GM18520 (cell line): ENCODE data around the gene TEKT5.
"Not testable (repeated sequence)": the region's sequence is repeated elsewhere in the genome, so short reads cannot be mapped to it uniquely, and the experiment has no call there.

Experiments used
- ATAC-seq: cut with Tn5 transposase; IDR thresholded peaks from one replicate; pipeline ENCODE4 v1.9.1; 2021; ENCODE audit not compliant: unreplicated experiment

Gene TEKT5

DNA sequence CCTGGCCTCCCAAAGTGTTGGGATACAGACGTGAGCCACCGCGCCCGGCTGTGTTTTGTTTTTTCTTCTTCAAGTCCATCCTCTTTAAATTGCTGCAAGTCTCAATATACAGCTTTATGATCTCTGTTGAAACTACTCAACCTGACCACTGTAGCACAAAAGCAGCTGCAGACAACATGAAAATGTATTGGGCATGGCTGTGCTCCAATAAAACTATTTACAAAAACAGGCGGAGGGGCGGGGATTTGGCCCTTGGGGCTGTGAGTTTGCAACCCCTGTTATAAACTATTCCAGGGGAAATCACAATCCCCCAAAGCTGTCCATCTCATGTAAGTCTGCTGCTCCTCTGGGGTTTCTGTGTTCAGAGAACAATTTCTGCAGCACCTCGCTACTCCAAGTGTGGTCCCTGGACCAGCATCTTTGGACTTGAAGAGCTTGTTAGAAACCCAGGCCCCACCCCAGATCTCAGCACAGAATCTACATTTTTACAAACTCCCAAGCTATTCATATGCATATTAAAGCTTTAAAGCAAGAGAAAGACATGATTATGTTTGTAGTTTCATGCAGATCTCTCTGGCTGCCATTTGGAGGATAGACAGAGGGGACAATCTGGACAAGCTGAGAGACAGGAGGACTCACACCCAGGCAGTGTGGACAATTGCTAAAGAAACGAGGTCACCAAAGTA is 33.6 kb downstream of the TEKT5 start:
- no peak for ATAC-seq

DNA sequence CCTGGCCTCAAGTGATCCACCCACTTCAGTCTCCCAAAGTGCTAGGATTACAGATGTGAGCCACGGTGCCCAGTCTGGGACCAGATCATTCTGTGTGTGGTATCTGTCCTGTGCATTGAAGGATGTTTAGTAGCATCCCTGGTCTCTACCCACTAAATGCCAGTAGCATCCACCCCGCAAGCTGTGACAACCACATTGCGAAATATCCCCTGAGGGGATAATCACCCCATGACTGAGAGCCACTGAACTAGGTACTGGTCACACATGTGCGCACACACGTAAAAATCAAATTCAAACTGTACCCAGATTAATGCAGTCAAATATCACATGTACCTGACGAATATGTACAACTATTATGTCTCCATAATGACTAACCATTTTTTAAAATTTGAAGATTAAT is 35.8 kb downstream of the TEKT5 start:
- no peak for ATAC-seq

DNA sequence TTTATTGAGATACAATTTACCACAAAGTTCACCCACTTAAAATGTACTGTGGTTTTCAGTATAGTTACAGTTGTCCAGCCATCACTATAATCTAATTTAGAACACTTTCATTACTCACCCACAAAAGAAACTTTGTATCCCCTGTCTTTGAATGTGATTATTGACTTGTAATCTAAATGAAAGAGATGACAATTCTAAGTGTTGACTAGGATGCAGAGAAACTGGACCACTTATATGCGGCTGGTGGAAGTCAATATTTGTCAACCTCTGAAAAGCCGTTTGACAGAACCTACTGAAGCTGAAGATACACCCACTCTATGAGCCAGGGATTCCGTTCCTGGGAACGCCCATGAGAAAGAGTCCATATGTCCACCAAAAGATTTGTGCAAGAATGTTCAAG is 36.8 kb downstream of the TEKT5 start:
- no peak for ATAC-seq

DNA sequence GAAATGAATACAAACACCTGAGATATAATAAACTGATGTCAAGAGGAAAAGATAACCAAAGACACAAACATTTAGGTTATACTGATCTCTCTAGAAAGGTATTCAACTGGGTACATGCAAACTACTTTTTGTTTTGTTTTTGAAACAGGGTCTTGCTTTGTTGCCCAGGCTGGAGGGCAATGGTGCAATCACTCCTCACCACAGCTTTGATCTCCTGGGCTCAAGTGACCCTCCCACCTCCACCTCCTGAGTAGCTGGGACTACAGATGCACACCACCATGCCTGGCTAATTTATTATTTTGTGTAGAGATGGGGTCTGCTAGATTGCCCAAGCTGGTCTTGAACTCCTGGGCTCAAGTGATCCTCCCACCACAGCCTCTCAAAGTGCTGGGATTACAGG is 38.1 kb downstream of the TEKT5 start:
- ATAC-seq = no peak

DNA sequence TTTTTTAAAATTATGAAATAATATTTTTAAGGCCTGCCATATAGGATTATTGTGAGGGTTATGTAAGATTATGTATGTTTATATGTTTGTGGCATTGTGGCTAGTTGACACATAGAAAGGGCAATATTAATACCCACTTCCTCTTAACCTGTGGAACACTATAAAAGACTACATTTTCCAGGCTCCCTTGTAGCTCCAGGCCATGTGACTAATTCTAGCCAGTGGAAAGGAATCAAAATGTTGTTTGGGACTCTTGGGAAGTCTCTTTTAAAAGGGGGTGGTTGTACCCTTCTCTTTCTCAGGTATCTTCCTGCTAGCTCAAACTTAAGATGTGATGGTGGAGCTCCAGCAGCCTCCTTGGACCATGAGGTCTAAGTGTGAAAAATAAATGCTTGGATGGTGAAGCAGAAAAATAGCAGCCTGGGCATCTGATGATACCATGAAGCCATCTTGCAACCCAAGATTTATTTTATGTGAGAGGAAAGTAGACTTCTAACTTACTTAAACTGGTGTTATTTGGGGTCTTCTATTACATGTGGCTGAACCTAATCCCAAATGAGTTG is 39.2 kb downstream of the TEKT5 start:
- ATAC-seq = no peak

DNA sequence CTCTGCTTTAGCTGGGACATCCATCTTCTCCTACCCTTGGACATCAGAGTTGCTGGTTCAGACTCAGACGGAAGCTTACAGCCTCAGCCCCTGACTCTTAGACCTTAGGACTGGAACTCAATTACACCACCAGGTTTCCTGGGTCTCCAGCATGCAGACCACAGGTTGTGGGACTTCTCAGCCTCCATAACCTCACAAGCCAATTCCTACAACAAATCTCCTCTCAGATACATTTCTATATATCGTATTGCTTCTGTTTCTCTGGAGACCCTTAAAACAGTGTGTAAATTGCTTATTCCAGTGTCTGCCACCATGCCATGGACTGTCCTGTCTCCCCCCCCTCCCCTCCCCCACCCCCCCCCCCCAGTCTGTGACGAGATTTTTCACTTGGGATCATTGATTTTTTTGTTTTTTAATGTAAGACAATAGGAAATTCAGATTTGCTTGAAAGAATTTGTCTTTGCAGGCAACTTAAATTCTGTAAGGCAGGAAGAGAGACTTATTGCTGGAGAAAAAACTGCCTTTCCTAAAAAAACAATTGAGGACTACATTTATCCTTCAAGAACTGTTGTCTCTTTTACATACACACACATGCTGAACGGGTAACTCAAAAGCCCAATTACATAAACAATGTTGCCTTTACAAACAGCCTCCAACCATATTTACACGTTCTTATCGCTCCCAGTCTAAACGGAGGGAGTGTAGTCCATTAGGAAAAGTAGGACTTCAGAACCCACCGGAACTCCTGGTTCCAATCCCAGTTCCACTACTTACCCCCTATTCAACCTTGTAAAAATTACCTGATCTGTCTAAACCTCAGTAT is 39.9 kb downstream of the TEKT5 start:
- ATAC-seq = no peak

DNA sequence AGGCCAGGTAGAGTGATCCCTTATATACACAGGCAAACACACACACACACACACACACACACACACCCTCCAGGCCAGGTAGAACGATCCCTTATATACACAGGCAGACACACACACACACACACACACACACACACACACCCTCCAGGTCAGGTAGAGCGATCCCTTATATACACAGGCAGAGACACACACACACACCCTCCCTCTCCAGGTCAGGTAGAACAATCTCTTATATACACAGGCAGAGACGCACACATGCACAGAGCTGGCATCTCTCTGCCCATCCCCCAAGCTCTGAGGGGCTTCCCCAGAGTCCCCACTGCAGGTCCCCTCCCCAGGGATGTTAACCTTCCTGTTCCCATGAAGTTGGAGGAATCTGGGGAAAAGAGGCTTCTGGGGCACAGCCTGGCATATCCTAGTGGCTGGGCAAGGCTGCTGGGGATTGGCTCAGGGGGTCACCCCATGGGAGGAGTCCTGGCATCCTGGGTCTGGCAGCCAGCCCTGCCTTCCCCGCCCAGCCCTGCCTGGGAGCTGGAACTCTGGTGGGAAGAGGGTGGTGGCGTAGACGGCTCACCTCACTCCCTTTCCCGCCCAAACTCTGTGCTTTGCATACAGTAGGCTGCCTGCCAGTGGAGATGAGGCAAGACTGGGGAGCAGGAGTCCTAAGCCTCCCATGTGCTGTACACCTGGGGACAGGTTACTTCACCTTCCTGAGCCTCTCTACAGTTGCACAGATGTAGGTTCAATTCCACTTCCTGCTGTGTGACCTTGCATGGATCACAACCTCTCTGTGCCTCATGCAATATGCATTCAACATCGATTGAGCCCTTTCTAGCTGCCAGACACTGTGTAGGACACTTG is 41.8 kb downstream of the TEKT5 start:
- no peak for ATAC-seq

DNA sequence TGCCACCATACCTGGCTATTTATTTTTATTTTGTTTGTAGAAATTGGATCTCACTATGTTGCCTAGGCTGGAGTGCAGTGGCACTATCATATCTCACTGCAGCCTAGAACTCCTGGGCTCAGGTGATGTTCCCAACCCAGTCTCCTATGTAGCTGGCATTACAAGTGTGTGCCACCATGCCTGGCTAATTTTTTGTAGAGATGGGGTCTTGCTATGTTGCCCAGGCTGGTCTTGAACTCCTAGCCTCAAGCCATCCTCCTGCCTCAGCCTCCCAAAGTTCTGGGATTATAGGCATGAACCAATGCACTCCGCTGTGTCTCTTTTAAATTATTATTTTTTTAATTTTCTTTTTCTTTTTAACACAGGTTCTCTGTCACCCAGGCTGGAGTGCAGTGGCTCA is 45.6 kb downstream of the TEKT5 start:
- ATAC-seq = not testable (repeated sequence)

DNA sequence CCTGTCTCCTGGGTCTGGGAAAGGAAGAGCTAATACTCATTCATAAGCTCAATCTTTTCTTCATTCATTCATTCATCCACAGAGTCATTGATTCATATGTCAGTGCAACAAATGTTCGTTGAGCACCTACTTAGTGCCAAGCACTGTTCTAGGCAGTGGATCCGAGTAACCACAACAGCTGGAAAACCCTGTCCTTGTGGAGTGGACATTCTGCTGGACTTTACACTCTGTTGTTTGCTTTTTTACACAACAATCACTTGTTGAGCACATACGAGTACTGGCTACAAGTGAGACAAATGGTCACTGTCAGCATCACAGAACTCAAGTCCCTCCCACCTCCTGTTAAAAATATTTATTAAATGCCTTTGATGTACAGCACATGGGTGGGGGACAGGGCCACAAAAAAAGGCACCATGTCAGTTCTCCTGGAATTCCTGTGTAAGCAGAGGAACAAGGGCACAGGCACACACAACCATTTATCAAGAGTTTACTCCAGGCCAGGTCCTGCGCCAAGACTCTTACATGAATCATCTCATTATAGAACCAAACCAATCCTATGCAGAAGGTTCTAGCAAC is 46.9 kb downstream of the TEKT5 start:
- ATAC-seq = no peak

DNA sequence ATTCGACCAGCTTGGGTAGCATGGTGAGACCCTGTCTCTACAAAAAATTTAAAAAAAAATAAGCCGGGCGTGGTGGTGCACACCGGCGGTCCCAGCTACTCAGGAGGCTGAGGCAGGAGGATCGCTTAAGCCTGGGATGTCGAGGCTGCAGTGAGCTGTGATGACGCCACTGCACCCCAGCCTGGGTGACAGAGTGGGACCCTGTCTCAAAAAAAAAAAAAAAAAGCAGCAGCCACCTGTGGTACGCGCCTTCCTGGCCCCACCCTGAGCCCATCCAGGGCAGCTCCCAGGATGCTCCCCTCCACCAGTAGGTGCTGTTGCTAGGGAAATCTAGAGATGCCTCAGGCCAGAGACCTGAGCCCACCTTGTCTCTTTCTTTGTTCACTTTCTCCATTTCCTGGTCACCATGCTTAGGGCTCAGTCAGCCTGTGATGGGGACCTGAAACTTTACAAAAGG is 47.4 kb downstream of the TEKT5 start:
- no peak for ATAC-seq

DNA sequence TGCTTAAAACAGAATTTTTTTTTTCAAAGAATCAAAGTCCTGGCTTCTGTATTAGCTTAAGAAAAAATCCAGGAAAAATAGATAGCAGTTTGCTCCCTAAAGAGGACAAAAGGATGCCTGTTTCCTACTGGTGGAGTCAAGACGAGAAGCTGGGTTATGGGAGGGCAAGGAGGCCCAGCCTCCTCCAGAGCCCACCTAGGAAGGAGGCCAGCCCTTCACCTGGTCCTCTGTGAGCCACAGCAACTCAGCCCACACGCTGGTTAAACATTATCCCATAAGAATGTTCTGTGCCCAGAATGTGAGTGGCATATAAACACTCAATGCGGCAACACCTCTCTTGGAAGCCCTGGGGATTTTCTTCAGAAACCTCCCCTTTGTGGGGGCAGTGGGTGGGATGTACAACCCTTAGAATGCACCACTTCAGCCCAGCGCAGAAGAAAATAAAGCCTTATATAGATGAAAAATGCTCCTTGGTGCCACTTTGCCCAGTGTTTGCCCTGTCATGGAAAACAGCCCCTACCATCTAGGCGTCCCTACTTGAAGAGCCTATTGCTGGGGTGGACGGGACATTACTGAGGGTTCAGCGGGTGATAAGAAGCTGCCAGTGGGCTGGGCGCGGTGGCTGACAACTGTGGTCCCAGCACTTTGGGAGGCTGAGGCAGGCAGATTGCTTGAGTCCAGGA is 48.0 kb downstream of the TEKT5 start:
- ATAC-seq = no peak

DNA sequence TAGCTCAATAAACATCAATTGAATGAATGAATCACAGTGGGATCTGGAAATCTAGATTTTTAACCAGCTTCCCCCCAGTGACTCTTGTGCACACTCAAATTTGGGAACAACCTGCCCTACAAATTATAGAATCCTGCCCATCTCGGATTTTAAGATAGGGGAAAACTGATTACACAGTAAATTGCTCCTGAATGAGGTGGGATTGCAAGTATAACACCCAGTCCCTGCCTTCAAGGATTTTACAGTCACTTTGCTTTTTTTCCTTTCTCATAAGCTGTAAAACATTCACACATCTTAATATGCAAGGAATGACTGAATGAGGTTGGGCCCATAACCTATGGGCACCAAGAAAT is 48.5 kb downstream of the TEKT5 start:
- ATAC-seq = no peak

DNA sequence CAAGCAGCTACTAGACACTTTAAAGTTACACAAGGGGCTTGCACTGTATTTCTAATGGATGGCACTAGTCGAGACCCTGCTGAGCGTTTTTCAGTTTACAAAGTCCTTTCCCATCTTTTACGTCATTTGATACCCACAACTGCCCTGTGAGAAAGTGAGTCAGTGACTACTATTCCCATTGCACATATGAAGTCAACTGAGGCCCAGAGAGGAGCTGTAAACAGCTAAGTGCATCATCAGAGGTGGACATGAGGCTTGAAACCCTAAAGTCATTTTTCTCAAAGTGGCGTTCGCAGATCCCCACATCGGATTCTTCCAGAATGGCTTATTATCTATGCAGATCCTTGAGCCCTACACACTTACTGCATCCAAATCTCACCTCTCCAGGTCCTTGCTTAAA is 50.6 kb downstream of the TEKT5 start:
- ATAC-seq = no peak

DNA sequence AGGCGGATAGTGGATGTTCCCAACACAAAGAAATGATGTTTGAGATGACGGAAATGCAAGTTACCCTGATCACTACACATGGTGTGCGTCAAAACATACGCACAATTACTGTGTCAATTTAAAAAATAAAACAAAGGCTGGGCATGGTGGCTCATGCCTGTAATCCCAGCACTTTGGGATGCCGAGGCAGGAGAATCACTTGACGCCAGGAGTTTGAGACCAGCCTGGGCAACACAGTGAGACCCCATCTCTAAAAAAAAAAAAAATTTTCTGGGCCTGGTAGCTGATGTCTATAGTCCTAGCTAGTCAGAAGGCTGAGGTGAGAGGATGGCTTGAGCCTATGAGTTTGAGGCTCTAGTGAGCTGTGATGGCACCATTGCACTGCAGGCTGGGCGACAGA is 51.8 kb downstream of the TEKT5 start:
- no peak for ATAC-seq

DNA sequence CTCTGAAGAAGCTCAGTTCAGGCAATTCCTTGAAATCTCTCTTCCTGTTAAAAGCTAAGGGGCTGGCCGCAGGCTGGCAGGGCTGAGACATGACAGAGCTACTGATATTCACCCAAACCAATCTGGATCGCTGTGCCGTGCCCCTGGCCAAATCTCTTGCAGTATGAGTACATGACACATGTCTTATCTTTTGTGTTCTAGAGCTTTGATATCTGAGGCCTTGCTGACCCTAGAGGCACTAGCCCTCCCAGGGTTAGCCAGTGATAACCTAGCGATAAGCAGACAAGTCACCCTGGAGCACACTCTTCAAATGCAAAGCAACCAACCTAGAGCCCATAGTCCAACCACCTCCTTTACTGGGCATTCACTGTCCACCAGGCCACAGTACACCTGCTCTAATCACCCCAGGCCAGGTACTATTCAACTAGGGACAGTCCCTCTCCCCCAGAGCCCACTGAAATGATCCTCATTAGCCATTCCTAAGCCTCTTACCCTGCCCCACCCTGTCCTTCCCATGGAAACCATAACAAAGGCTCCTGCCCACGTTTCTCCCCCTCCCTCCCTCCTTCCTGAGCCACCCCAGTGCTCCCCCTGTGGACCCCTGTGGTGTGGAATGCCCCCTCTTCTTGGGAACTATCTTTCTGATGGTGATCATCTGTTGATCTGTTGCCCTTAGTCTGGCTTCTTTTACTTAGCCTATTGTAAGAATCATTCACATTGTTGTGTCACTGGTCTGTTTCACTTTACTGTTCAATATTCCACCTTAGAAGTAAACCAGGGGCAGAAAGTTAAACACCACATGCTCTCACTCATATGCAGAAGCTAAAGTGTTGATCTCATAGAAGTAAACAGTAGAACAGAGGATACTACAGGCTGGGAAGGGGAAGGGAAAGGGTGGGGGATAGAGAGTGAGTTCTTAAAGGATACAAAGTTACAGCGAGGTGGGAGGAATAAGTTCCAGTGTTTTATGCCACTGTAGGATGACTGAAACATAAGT is 52.5 kb downstream of the TEKT5 start:
- ATAC-seq = no peak

DNA sequence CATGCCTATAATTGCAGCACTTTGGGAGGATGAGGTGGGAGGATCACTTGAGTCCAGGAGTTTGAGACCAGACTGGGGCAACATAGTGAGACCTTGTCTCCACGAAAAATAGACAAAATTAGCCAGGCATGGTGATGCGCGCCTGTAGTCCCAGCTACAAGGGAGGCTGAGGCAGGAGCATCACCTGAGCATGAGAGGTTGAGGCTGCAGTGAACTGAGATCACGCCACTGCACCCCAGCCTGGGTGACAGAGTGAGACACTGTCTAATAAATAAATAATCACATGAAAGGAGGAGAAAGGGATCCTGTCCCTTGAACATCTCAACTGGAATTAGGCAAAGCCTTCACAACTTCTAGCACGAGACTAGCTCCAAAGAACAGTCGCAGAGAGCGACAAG is 53.2 kb downstream of the TEKT5 start:
- ATAC-seq = no peak

DNA sequence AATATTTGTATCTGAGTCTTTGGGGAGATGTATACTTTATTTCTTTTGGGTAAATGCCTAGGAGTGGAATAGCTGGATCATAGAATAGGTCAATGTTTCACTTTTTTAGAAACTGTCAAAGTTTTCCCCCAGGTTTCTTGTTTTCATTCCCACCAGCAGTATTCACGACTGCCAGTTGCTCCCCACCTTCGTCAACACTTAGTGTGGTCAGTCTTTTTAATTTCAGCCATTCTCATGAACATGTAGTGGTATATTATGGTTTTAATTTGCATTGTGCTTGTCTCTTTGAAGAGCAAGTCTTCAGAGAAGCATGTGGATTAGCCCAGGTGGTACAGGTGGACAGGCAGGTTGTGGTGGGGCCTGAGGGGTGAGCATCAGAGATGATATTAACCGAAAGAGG is 53.8 kb downstream of the TEKT5 start:
- no peak for ATAC-seq

DNA sequence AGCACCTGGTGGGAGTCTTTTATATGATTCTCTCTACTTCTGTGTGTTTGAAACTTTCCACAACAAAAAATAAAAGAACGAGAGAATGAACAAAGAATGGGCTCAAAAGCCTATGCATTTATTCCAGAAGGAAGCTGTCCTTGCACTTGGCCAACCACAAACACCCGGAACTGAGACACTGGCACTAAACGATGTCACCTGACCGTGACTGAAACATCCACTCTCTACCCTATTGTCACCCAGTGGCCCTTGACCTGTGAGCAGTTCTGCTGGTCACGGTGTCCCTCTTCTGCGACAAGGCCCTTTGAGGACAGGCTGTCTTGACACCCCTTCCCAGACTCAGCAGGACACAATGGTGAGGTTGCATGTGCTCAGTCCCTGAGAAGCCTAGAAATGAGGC is 56.6 kb downstream of the TEKT5 start:
- ATAC-seq = no peak

DNA sequence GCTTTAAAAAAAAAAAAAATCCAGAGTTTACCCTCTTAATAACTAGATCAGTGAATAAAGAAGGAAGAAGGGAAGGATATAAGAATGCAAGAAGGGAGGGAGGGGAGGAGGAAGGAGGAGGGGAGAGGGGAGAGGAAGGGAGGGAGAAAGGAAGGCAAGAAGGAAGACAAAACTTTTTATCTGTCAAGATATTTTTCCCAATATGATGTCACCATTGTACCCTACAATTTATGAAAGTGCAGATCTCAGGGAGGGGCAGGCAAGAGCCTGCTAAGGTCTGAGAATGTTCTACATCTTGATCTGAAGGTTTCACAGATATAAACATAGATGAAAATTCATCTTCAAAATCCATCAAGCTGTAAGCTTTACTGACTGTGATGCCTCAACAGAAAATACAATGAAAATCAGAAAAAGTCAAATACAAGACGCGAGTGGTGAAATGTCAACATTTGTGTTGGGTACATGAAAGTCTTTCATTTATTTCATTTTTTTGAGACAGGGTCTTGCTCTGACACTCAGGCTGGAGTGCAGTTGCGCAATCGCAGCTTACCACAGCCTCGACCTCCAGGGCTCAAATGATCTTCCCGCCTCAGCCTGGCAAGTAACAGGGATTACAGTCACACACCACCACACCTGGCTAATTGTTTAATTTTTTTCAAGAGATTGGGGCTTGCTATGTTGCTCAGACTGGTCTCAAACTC is 57.2 kb downstream of the TEKT5 start:
- no peak for ATAC-seq
